ENCODE measurements around the gene NSMF.

Gene NSMF

DNA sequence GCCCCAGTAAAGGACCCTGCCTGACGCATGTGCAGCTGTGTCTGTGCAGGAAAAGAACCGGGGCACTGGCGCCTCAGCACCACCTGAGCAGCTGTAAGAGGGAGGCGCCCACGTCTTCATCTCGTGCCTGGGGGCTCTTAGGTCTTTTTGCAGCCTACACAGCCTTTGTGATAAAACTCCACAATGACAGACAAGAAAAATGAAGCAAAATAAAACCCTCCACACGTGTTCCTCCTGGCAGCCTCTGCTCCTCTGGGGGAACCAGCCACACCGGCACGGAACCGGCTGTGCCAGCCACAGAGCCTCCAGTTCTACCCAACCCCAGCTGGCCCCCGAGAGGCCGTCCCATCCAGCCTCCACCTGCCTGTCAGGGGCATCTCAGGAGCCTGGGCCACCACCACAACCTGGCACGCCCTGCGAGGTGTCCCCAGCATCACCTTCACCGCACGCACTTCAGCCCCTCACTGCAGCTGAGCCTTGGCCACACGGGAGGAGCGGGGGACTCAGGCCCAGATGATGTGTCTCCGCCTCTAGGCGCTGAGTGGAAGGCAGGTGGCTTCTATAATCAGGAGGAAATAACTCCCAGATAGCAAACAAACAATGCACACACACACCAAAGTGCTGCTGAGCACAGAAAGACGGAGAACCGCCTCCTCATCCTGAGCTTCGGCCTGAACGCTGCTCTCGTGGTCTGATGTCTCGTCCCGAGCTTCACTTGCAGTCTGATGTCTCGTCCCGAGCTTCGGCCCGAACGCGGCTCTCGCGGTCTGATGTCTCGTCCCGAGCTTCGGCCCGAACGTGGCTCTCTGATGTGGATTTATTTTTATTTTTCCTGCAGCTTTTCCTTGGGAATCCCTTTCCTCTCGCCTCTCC is 28.6 kb upstream of the NSMF start:
- Histone ChIP-seq H3K4me1 (ENCODE audit: insufficient read depth, low read length) (no peaks in the 10 kb centered on the region), H3K27me3 (ENCODE audit: insufficient read depth, low read length) (peaks cover 3% of the 10 kb centered on the region), H3K36me3 (ENCODE audit: insufficient read depth, low read length) (no peaks in the 10 kb centered on the region), H2AFZ (ENCODE audit: low read depth, low read length) (no peak overlapping the region), H3K4me3 (ENCODE audit: low read length) (no peak overlapping the region), H3K9me3 (ENCODE audit: low read length) (no peaks in the 10 kb centered on the region)

DNA sequence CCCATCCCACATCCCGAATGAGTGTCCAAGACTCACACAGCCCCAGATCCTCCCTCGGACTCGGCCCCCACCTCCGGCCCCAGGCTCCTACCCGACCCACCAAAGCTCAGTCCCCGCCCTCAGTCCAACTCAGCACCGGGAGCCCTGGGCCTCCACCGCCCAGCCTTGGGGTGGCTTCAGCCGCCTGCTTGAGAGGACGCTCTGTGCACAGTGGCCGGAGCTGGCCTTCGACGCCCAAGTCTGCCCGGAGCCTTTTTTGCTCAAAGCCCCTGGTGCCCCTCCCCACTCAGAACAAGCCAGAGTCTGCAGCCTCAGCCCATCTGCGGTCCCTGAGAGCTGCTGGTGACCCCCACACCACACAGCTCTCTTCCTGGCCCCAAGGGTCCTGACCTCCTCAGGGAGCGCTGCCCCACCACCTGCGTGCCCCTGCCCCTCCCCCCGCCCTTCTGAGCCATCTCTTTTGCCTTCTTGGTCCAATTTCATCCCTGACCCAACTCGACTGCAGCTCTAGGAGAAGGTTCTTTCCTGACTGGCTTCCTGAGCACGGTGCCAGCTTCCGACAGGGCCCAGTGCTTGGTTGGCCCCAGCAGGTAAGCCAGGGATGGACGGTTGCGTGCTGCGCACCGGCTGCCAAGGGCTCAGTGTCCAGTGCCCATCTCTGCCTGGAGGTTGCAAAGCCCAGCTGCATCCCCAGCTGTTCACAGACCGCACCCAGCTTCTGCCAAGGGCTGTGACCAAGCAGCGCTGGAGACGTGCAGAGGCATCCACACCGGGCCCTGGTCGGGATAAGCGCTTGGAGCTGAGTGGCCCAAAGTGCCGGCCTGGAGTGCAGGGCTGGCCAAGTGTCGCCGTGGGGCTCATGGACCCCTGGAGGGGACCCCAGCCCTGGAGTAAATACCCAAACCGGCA is 27.7 kb upstream of the NSMF start:
- peaks cover 3% of the 10 kb centered on the region for H3K27me3 ChIP-seq (ENCODE audit: insufficient read depth, low read length)
- no peak overlapping the region for H2AFZ ChIP-seq (ENCODE audit: low read depth, low read length)
- H3K4me1 ChIP-seq (ENCODE audit: insufficient read depth, low read length), result no peaks in the 10 kb centered on the region
- no peak overlapping the region for H3K4me3 ChIP-seq (ENCODE audit: low read length)
- H3K9me3 ChIP-seq (ENCODE audit: low read length), result no peaks in the 10 kb centered on the region
- H3K36me3 ChIP-seq (ENCODE audit: insufficient read depth, low read length), result no peaks in the 10 kb centered on the region

DNA sequence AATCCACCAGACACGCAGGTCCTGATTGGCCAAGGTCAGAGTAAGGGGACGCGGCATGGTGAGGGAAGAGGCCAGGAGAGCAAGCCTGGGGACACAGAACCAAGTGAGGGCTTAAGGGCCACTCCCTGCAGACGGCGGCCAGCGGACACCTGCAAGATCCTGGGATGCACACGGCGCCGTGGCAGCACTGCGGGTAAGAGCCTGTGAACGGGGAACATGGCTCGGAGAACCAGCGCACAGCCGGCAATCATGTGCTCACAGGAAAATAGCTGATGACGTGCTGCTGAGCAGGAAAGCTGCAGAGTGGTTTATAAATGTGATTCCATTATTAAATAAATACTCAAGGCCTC is 27.0 kb upstream of the NSMF start:
- Histone ChIP-seq H3K27me3 (ENCODE audit: insufficient read depth, low read length) (peaks cover 3% of the 10 kb centered on the region), H3K9me3 (ENCODE audit: low read length) (no peaks in the 10 kb centered on the region), H2AFZ (ENCODE audit: low read depth, low read length) (no peak overlapping the region), H3K4me1 (ENCODE audit: insufficient read depth, low read length) (no peaks in the 10 kb centered on the region), H3K4me3 (ENCODE audit: low read length) (no peak overlapping the region), H3K36me3 (ENCODE audit: insufficient read depth, low read length) (no peaks in the 10 kb centered on the region)

DNA sequence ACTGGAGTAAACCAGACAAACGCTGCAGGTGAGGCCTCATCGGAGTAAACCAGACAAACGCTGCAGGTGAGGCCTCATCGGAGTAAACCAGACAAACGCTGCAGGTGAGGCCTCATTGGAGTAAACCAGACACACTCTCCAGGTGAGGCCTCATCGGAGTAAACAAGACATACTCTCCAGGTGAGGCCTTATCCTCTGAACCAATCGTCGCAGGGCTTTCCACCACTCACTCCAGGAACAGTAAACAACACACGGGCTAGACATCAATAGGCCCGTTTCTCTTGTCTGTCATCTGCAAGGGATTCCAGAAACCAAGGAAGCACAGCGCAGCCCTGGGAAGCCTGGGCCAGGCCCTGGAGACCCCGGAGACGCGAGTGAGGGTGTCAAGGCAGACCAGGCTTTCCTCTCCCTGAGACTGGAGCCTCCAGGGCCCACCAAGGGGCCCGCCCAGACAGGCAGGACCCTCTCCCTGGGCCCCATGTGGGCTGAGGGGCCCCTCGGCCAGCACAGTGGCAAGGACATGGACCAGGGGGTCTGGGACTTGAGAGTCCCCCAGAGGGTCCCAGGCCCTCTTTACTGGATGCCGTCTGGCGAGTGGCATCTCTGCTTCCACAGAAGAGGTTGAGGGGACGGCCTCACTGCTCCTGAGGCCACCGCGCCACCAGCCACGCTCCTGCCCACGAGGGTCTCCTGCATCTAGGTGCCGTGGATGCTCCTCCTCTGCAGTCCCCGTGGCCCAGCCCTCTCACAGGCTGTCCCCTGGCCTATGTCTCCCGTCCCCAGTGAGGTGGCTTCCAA is 26.4 kb upstream of the NSMF start:
- no peaks in the 10 kb centered on the region for H3K9me3 ChIP-seq (ENCODE audit: low read length)
- H3K27me3 ChIP-seq (ENCODE audit: insufficient read depth, low read length), result peaks cover 5% of the 10 kb centered on the region
- no peaks in the 10 kb centered on the region for H3K4me1 ChIP-seq (ENCODE audit: insufficient read depth, low read length)
- no peaks in the 10 kb centered on the region for H3K36me3 ChIP-seq (ENCODE audit: insufficient read depth, low read length)
- no peak overlapping the region for H2AFZ ChIP-seq (ENCODE audit: low read depth, low read length)
- H3K4me3 ChIP-seq (ENCODE audit: low read length), result no peak overlapping the region

DNA sequence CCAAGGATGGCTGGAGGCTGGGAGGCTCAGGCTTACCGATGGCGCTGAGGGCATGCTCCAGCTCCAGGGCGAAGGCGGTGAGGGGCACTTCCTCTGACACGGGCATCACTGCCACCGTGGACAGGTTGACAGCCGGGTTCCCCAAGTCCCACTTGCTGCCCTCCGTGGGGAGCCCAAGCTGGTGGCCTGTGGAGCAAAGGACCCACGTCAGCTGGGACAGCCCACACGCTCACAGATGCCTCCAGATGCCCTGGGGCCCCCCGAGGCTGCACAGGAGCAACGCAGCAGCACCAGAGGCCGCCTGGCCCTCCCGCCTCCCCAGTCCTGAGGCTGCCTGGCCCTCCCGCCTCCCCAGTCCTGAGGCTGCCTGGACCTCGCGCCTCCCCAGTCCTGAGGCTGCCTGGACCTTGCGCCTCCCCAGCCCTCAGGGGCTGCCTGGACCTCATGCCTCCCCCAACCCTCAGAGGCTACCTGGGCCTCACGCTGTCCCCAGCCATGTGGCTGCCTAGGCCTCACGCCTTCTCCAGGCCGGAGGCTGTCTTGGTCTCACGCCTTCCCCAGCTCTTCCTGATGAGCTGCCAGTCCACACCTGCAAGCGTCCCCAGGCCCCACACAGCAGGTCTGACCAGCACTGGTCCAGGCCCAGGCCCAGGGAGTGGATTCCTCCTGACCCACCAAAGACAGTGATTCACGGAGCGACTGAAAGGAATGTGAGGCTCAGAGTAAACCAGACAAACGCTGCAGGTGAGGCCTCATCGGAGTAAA is 25.6 kb upstream of the NSMF start:
- H3K36me3 ChIP-seq (ENCODE audit: insufficient read depth, low read length), result no peaks in the 10 kb centered on the region
- no peak overlapping the region for H3K4me3 ChIP-seq (ENCODE audit: low read length)
- peaks cover 6% of the 10 kb centered on the region for H3K27me3 ChIP-seq (ENCODE audit: insufficient read depth, low read length)
- no peak overlapping the region for H2AFZ ChIP-seq (ENCODE audit: low read depth, low read length)
- no peaks in the 10 kb centered on the region for H3K9me3 ChIP-seq (ENCODE audit: low read length)
- no peaks in the 10 kb centered on the region for H3K4me1 ChIP-seq (ENCODE audit: insufficient read depth, low read length)

DNA sequence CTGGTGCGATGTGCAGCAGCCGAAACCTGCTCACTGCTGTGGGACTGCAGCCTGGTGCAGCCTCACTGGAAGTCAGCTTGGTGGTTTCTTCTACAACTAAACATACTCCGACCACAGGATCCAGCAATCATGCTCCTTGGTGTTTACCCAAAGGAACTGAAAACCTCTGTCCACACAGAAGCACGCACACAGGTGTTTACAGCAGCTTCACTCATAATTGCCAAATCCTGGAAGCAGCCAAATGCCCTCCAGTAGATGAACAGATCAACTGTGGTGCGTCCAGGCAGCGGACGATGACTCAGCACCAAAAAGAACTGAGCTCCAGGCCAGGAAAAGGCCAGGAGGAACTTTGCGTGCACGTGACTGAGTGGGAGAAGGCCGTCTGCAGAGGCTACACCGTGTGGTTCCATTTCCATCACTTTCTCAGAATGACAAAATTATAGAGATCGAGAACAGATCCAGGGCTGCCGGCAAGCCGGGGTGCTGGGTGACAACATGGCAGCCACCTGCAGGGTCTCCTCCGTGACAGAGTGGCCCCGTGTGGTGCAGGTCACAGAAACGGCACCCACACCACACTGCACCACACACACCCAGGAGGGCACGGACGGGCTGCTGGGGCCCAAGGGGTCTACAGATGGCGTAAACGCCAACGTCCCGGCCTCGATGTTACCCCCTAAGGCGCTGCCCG is 23.1 kb upstream of the NSMF start:
- Histone ChIP-seq H3K27me3 (ENCODE audit: insufficient read depth, low read length) (peaks cover 6% of the 10 kb centered on the region), H3K4me3 (ENCODE audit: low read length) (no peak overlapping the region), H3K36me3 (ENCODE audit: insufficient read depth, low read length) (no peaks in the 10 kb centered on the region), H3K4me1 (ENCODE audit: insufficient read depth, low read length) (peaks cover 6% of the 10 kb centered on the region), H2AFZ (ENCODE audit: low read depth, low read length) (no peak overlapping the region), H3K9me3 (ENCODE audit: low read length) (no peaks in the 10 kb centered on the region)

DNA sequence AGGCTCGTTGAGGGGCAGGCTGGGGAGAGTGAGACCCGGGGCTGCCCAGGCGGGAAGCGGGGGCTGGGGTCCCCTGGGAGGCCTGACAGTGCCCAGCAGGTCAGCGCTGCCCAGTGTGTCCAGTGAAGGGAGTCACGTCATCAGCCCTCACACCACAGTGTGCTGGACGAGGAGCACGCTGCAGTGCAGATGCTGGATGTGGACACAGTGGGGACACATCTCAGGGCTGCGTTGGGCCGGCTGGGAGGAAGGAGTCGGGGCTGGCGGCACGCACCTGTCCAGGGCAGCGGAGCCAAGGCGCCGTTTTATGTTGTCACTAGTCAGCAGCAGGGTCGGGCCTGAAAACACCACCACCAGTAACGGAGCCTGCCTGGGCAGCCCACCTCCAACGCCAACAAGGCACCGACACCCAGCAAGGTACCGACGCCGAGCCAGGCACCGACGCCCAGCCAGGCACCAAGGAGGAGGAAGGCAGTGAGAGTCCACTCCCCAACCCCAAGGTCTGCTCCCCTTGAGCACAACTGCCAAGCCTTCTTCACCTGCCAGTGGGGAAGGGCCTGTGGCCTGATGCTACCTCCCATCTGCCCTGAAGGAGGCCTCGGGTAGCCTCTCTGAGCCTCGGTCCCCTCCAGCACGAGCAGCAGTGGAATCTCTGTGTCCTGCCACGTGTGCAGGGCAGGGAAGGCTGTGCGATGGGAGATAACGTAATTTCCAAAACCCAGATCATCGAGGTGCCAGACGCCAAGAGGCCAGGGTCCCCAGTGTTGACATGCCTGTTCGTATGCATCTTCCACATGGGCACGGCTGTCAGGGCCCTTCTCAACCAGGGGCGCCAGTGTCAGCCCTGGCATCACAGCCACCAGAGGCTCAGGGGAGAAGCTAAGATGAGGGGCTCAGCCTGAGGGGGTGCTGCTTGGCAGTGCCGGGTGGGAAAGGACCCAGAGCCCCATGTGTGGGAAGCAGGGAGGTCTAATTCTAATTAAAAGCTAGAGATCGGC is 21.9 kb upstream of the NSMF start:
- Histone ChIP-seq H3K36me3 (ENCODE audit: insufficient read depth, low read length) (no peaks in the 10 kb centered on the region), H3K9me3 (ENCODE audit: low read length) (peaks cover 4% of the 10 kb centered on the region), H2AFZ (ENCODE audit: low read depth, low read length) (no peak overlapping the region), H3K4me3 (ENCODE audit: low read length) (no peak overlapping the region), H3K27me3 (ENCODE audit: insufficient read depth, low read length) (peaks cover 6% of the 10 kb centered on the region), H3K4me1 (ENCODE audit: insufficient read depth, low read length) (peaks cover 6% of the 10 kb centered on the region)

DNA sequence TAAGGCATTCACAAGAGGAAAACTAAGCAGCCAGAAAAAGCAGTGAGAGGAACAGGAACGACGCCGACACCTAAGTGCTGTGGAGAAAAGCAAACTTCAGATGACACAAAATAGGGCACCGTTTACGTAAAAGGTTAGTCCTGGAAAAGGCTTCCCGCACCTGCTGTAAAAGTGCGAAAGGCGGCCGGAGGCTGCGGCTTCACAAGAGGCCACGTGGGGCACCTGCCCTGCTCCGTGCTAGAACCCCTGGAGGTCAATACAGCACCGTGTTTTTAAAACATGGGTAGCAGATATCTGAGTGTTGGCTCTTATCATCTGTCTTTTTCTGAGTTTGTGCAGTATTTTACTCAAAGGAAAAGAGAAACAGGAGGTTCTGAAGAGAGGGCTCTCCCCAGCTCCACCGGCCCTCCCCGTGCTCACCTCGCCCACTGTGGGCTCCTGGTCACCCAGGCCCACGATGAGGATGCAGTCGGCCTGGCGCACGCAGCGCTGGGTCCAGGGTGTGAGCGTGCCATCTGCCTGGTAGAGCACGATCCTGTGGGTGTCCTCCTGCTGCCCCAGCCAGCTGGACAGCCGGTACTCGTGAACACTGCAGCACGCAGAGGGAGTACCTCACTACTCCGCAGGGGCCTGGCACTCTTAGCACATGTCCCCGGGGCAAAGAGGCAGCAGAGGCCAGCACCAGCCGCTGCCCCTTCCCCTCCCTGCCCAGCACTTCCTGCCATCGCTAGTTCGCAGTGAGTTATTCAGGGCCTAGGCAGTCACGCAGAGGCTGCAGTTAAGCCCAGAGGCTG is 21.0 kb upstream of the NSMF start:
- Histone ChIP-seq H3K27me3 (ENCODE audit: insufficient read depth, low read length) (peaks cover 3% of the 10 kb centered on the region), H3K9me3 (ENCODE audit: low read length) (peaks cover 4% of the 10 kb centered on the region), H3K4me1 (ENCODE audit: insufficient read depth, low read length) (peaks cover 6% of the 10 kb centered on the region), H3K36me3 (ENCODE audit: insufficient read depth, low read length) (no peaks in the 10 kb centered on the region), H2AFZ (ENCODE audit: low read depth, low read length) (no peak overlapping the region), H3K4me3 (ENCODE audit: low read length) (no peak overlapping the region)

DNA sequence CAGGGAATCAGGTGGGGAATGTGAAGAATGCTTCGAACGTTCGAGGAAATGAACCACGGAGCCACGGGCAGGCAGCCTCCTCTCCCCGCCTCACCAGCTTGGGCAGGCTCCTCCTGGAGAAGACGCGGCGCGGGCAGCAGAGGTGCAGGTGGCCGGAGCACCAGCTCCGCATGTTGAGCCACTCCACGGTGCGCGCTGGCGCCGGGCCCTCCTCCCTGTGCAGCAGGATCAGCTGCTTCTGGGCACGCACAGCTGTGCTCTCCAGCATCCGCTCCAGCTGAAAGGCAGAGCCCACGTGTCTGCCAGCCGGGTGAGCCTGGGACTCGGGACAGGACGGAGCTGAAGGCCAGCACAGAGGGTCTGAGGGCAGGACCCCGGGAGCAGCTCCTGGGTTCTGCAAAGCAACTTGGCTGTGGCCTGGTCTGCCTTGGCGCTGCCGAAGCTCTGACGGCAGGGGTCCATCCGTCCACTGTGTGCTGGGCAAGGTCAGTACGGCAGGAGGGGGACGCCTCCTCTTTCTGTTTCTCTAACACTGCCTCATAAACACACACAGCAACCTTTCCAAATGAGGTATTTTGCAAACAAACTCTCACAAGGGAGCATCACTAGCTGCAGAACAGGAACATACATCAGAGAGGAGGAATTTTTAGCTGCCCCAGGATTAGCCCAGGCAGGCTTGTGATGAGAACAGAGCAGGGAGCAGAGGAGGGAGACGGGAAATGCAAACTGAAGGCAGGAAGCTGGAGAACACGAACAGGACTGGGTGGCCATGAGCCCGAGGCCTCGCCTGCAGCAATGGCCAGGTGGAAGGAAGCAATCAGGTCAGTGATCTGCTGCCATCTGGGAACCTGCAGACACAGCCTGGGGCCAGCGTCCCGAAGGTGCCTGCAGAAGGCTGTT is 20.1 kb upstream of the NSMF start:
- Histone ChIP-seq H3K4me3 (ENCODE audit: low read length) (no peak overlapping the region), H3K9me3 (ENCODE audit: low read length) (peaks cover 4% of the 10 kb centered on the region), H3K4me1 (ENCODE audit: insufficient read depth, low read length) (peaks cover 6% of the 10 kb centered on the region), H3K27me3 (ENCODE audit: insufficient read depth, low read length) (peaks cover 3% of the 10 kb centered on the region), H2AFZ (ENCODE audit: low read depth, low read length) (no peak overlapping the region), H3K36me3 (ENCODE audit: insufficient read depth, low read length) (no peaks in the 10 kb centered on the region)

DNA sequence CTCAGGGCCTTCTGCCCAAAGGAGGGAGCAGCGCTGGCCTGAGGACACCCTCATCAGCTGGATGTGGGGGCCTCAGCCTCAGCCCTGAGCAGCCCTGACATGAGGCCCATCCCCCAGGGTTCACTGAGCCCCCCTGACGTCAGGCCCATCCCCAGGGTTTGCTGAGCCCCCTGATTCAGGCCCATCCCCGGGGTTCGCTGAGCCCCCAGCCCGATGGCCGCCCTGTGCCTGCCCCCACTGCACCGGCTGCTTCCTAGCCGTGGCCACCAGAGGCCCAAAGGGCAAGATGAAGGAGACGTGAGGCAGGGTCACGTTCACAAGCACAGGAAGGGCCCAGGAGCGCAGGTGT is 19.5 kb upstream of the NSMF start:
- no peak overlapping the region for H2AFZ ChIP-seq (ENCODE audit: low read depth, low read length)
- H3K4me3 ChIP-seq (ENCODE audit: low read length), result no peak overlapping the region
- H3K36me3 ChIP-seq (ENCODE audit: insufficient read depth, low read length), result no peaks in the 10 kb centered on the region
- H3K4me1 ChIP-seq (ENCODE audit: insufficient read depth, low read length), result peaks cover 6% of the 10 kb centered on the region
- H3K9me3 ChIP-seq (ENCODE audit: low read length), result peaks cover 4% of the 10 kb centered on the region
- peaks cover 3% of the 10 kb centered on the region for H3K27me3 ChIP-seq (ENCODE audit: insufficient read depth, low read length)

Data from neuron (in vitro differentiated cells).